ENCODE results near the gene RNF113B. TPM values are rescaled to one million over a fixed set of nuclear protein-coding genes. Genes with fewer than 3 reads are reported as not detected.

RNF113B gene
- total RNA-seq, 2 experiments from 2014 or later = not detected

DNA sequence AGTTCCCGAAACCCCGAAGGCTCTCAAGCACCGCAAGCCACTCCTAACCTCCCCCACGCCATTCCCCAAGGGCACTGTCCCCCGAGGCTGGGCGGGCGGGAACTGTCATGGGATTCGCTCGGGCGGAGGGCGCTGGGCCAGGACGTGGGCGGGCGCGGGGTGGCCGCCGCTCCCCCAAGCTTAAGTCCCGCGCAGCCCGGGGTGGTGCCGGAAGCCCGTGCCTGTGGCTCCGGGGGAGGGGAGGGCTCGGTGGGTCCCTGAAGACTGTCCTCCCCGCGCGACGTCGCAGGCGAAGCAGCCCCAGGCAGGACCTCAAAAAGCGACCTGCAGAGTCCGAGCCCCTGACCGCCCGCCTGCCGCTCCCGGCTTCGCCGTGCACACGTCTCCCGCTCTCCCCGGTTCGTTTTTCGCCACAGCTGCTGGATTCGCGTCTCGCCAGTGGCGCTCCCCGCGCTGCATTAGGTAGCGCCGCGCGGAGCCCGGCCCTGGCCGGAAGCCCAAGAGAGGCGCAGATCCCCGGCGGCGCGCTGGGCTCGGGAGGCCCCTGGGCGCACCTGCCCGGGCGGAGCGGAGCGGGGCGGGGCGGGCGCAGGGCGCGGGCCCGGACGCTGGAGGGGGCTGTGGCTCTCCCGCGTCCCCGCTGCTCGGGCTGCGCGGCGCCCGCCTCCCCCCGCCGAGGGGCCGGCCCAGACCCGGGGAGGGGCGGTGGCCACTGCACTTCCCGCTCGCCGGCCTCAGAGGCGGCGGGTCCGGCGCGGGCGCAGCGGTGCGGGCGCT lies 34.5 kb downstream of the RNF113B start, which contains the start of gene FARP1:
FARP1 (plus strand) TSS at position 715 of the 777 bp plus-strand sequence. CDS start 70,149 bp downstream, outside the sequence.
- peak; percentile 62 for DNase-seq
- intact Hi-C loops (cut with micrococcal nuclease) = loop anchor here (1.0 to 5.0 kb wide), 3 partner anchors 165 to 530 kb away; no protein-coding TSS in a partner anchor
- Mint-ChIP-seq H3K4me3 (peak within 1 kb of the TSS; percentile 73), H3K27ac (no peak within 1 kb of the TSS), H3K27me3 (ENCODE audit: low read depth) (peaks cover 52% of the 10 kb centered on the region), H3K4me1 (ENCODE audit: low read depth) (peaks cover 9% of the 10 kb centered on the region), H3K36me3 (ENCODE audit: low read depth) (no peaks in the 10 kb centered on the region), H3K9me3 (no peaks in the 10 kb centered on the region)
- CTCF ChIA-PET = interaction anchor here (0.5 kb wide), 1 partner anchor 514 kb away, joined by 3 read pairs; no protein-coding TSS in a partner anchor

DNA sequence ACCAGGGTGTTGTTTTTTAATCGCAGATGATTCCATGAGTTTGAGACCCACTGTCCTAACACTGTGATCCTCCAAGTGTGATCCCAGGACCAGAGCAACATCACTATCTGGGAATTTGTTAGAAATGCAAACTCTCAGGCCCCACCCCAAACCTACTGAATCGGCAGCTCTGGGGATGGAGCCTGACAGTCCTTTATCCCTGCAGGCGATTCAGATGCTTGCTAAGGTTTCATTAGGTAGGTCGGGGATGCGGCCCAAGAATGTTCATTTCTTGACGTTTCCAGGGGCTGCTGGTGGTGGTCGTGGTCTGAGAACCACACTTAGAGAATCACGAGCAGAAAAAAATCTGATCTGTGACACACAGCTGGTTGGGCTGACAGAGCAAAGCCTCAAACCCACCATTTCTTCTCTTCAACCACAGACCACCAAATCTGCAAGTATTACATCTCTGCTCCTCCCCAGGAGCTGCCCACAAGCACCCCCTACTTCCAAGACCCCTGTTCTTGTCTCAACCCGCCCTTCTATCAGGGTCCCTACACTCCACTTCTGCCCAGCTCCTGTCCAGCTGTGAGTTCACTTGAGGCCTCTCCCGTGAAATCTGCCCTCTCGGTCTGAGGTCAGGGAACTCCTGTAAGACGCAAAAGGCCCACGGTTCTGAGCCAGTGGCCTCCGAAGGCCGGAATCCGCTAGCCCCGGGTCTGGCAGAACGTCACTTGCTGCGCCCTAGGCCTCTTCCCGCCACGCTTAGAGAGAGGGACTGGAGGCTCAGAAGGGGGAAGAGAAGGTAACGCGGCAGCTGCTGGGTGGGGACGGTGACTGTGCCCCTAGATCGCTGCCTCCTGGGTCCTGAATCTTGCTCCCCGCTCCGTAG lies 35.3 kb downstream of the RNF113B start:
- Mint-ChIP-seq H3K9me3 (no peaks in the 10 kb centered on the region), H3K4me3 (peak overlapping the region; percentile 37), H3K27ac (no peak overlapping the region), H3K27me3 (ENCODE audit: low read depth) (peaks cover 50% of the 10 kb centered on the region), H3K4me1 (ENCODE audit: low read depth) (peaks cover 9% of the 10 kb centered on the region), H3K36me3 (ENCODE audit: low read depth) (no peaks in the 10 kb centered on the region)
- intact Hi-C loops (cut with micrococcal nuclease) = loop anchor here (2.0 to 5.0 kb wide), 2 partner anchors 271 to 531 kb away; no protein-coding TSS in a partner anchor
- CTCF ChIA-PET = interaction anchor here (0.5 kb wide), 1 partner anchor 514 kb away, joined by 3 read pairs; no protein-coding TSS in a partner anchor
- no peak for DNase-seq

DNA sequence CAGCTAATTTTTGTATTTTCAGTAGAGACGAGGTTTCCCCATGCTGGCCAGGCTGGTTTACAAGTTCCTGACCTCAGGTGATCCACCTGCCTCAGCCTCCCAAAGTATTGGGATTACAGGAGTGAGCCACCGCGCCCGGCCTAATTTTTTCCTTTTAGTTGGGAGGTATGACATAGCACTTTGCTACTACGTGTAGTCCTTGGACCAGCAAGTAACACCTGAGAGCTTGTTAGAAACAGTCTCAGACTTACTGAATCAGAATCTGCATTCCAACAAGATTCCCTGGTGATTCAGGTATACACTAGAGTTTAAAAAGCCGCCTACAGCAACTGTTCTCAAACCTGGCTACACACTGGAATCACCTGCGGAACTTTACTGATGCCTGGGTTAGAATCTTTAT lies 36.0 kb downstream of the RNF113B start:
- DNase-seq = no peak
- H3K27ac Mint-ChIP-seq = no peak overlapping the region
- peaks cover 45% of the 10 kb centered on the region for H3K27me3 Mint-ChIP-seq (ENCODE audit: low read depth)
- H3K9me3 Mint-ChIP-seq = no peaks in the 10 kb centered on the region
- intact Hi-C loops (cut with micrococcal nuclease) = loop anchor here (5.0 kb wide), 1 partner anchor 531 kb away; no protein-coding TSS in a partner anchor
- no peak overlapping the region for H3K4me3 Mint-ChIP-seq
- H3K36me3 Mint-ChIP-seq (ENCODE audit: low read depth) = no peaks in the 10 kb centered on the region
- H3K4me1 Mint-ChIP-seq (ENCODE audit: low read depth) = peaks cover 9% of the 10 kb centered on the region
- CTCF ChIA-PET = no interaction called here

DNA sequence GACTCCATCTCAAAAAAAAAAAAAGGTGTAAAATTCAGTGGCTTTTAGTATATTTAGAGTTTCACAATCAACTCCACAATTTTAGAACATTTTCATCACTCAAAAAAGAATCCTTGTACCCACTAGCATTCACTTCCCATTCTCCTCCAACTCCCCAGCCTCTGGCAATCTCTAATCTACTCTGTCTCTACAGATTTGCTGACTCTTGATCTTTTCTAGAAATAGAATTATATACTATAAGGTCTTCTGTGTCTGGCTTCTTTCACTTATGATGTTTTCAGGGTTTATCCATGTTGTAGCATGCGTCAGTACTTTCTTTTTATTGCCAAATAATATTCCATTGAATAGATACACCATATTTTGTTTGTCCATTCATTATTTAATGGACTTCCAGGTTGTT lies 42.2 kb downstream of the RNF113B start:
- no peak overlapping the region for H3K27ac Mint-ChIP-seq
- no peak for DNase-seq
- no peak overlapping the region for H3K4me3 Mint-ChIP-seq
- intact Hi-C loops (cut with micrococcal nuclease) = no loop called here
- no peaks in the 10 kb centered on the region for H3K9me3 Mint-ChIP-seq
- CTCF ChIA-PET = no interaction called here
- H3K4me1 Mint-ChIP-seq (ENCODE audit: low read depth) = no peaks in the 10 kb centered on the region
- H3K36me3 Mint-ChIP-seq (ENCODE audit: low read depth) = no peaks in the 10 kb centered on the region
- H3K27me3 Mint-ChIP-seq (ENCODE audit: low read depth) = peaks cover 32% of the 10 kb centered on the region

DNA sequence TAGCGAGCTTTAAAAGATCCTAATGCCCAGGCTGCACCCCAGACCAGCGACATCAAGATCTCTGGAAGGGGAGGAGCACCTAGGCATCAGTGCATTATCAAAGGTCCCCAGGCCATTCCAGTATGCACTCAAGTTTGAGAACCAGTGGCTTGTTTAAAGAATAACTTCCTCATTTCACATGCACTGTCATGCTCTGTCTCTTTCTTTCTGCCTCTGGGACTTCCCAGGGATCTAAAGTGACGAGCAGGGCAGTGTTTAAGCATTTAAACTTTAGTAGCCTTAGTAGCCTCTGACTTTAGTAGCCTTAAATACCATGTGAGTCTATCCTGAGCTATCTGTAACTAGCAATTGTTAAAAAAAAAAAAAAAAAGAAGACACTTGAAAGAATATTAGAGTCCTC lies 43.1 kb downstream of the RNF113B start:
- H3K36me3 Mint-ChIP-seq (ENCODE audit: low read depth) = no peaks in the 10 kb centered on the region
- DNase-seq = no peak
- H3K27ac Mint-ChIP-seq = no peak overlapping the region
- H3K4me1 Mint-ChIP-seq (ENCODE audit: low read depth) = no peaks in the 10 kb centered on the region
- H3K4me3 Mint-ChIP-seq = no peak overlapping the region
- CTCF ChIA-PET = no interaction called here
- intact Hi-C loops (cut with micrococcal nuclease) = no loop called here
- H3K27me3 Mint-ChIP-seq (ENCODE audit: low read depth) = peaks cover 24% of the 10 kb centered on the region
- H3K9me3 Mint-ChIP-seq = peaks cover 1% of the 10 kb centered on the region

DNA sequence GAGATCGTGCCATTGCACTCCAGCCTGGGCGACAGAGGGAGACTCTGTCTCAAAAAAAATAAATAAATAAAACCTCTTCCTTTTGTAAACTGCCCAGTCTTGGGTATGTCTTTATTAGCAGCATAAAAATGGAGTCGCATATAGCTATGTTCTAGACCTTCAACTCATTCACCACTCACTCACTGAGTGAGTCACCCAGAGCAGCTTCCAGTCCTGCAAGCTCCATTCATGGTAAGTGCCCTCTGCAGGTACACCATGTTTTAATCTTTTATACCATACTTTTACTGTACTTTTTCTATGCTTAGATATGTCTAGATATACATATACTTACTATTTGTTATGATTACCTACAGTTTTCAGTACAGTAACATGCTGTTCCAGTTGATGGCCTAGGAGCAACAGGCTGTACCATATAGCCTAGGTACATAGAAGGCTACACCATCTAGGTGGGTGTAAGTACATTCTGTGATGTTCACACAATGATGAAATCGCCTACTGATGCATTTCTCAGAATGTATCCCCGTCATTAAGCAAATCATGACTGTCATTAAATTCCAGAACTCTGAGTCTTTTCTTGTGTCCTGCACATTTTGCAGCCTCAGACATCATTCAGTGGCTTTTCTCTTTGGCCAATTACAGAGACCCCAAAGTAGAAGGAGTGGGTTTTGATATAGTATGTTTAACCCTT lies 47.9 kb downstream of the RNF113B start:
- intact Hi-C loops (cut with micrococcal nuclease) = no loop called here
- Mint-ChIP-seq H3K9me3 (peaks cover 5% of the 10 kb centered on the region), H3K27me3 (ENCODE audit: low read depth) (peaks cover 26% of the 10 kb centered on the region), H3K36me3 (ENCODE audit: low read depth) (no peaks in the 10 kb centered on the region), H3K4me3 (no peak overlapping the region), H3K27ac (no peak overlapping the region), H3K4me1 (ENCODE audit: low read depth) (no peaks in the 10 kb centered on the region)
- CTCF ChIA-PET = no interaction called here
- no peak for DNase-seq

Small RNA genes within 50 kb of the gene (microRNA-seq; reads per million reads assigned to microRNA genes)
- not detected for gene MIR3170 (ENCODE audit: borderline microRNAs expressed, borderline replicate concordance)

Other genes starting within 250 kb of the RNF113B start
- gene IPO5, start 223.6 kb downstream of the RNF113B start, total RNA-seq = 100 to 1,000 TPM; 254 to 257 TPM
- gene FARP1, start 34.2 kb downstream of the RNF113B start, total RNA-seq = under 1 TPM; 0.27 to 0.38 TPM